Measurements from ENCODE around the gene PTTG2.
"Not testable (repeated sequence)": the region's sequence is repeated elsewhere in the genome, so short reads cannot be mapped to it uniquely, and the experiment has no call there.

The PTTG2 gene

DNA sequence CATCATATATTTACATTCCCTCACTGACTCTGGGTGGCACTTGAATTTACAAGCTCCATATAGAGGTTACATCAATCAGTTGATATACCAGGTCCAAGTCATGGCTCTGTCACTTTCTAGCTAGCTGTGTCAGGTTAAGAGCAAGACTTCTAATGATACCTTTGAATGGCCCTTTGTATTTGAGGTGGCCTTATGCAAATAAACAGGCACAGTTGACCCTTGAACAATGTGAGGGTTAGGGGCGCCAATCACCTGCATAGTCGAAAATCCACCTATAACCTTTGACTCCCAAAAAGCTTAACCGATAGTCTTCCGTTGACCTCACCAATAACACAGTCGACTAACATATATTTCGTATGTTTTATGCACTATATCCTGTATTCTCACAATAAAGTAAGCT is 1.3 kb upstream of the PTTG2 start:
- no peak for DNase-seq

DNA sequence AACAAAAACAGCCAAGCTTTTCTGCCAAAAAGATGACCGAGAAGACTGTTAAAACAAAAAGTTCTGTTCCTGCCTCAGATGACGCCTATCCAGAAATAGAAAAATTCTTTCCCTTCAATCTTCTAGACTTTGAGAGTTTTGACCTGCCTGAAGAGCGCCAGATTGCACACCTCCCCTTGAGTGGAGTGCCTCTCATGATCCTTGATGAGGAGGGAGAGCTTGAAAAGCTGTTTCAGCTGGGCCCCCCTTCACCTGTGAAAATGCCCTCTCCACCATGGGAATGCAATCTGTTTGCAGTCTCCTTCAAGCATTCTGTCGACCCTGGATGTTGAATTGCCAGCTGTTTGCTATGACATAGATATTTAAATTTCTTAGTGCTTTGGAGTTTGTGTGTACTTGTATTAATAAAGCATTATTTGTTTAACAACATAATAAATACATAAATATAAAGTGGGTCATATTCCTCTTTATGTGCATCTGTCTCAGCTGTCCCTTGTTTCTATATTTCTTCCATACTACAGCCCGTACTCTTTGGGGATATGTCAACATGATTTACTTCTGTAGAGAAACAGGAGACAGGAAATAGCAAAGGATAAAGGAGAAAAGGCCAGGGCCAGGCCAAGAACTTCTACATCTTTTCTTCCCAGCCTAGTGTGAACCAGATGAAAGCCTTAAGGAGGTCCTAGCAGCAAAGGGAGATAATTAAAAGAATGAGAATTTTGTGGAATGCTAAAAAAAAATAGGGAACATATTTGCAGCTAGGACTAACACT is 667 bp downstream of the PTTG2 start:
- DNase-seq = peak in 1 of 2 experiments; percentile 34

DNA sequence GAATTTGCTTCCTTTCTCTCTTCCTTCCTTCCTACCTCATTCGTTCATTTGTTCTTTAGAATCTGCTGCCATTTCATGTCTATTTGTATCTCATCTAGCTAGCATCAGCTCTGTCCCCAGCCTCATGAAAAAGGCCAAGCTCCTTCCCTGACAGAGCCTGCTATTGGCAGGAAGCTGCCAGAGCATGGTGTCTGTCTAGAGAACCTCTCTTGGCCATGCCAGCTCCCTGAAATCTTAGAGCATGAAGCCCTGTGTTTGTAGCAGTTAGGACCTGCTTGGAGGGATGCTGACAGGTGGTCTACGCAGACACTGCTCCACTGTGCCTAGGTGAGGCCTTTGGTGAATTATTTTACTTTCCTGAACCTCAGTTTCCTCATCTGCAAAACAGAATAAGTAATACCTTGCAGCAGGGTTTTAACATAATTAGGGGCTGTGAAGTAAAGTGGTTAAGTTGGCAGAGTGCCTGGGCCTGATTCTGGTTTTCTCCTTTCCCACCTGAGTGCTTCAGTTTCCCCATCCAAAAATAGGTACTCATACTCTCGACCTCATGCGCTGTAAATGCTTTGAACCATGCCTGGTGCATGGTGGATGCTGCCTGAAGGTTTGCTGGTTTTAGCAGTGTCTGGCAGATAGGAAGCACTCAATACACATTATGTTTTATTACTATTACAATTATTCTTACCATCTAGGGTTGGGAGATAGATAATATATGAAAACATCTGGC is 4.7 kb downstream of the PTTG2 start:
- DNase-seq = no peak

DNA sequence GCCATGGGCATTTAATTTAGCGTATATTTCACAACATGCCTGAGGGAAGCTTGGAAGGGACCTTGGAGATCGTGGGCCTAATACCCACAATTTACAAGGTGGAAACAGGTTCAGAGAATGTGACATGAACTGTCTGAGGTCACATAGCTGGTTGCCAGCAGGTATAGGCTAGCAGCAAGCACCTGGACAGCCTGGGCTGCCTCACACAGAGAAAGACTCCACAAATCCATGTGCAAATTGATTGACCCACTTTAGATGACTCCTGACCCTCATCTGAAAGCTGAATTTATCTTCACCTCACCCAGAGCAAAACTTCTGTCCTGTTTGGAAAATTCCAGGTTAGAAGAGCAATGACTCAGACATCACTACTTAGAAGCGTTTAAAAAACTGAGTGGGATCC is 5.8 kb downstream of the PTTG2 start:
- no peak for DNase-seq

DNA sequence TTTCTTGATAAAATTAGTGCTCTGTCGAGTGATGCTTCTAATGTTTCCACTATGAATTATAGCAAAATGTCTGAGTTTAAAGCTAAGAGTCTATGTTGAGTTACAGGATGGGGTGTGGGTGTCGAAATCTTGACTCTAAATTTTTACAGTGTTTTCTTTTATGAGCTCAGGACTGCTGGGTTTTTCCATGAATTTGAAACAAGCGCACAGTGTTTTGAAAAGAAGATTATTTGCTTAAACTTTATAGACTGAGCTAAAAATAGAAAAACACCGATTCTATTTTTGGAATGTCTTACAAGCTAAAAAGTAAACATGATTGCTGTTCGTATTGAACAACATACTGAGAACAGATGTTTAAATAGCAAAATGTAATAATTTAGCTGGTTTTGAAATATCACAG is 7.5 kb downstream of the PTTG2 start:
- no peak for DNase-seq

DNA sequence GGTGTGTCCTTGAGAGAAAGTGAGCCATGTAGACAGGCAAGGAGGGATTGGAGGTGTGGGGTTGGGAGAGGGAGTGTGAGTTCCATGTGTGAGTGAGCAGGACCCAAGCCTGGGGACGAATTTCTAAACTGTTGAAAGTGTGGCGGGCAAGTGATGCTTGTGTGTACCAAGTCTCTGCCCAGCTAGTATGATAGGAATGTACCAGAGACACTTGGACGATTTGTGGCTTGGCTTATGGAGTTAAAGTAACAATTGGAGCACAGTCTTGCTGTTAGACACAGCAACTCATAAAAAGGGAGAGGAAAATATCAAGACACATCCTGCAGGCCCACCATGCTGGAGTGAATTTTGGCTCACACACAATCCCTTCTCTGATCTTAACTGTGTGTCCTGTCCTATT is 8.5 kb downstream of the PTTG2 start:
- no peak for DNase-seq

DNA sequence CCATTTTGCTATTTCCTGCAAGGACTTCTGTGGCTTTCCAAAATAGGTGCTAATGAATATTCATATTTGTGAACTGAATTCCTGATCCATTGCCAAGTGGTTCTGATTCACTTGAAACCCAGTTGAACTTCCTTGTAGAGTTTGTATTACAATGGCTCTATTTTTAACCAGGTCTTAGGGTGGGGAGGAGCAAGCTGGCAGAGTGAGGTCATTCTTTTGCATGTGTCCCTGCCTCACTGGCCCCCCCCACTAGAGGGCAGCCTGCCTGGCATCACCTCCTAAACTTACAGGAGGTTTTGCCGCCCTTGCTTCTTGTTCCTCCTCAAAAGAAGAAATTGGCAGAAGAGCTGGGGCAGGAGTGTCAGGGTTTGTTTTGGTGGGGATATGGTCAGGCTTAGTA is 10.5 kb downstream of the PTTG2 start:
- no peak for DNase-seq

DNA sequence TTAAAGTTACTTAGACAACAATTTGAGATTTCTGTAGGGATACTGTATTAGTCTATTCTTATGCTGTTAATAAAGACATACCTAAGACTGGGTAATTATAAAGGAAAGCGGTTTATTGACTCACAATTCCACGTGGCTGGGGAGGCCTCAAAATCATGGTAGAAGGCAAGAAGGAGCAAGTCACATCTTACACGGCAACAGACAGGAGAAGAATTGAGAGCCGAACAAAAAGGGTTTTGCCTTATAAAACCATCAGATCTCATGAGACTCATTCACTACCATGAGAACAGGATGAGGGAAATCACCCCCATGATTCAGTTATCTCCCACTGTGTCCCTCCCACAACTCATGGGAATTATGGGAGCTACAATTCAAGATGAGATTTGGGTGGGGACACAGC is 11.0 kb downstream of the PTTG2 start:
- DNase-seq = no peak

DNA sequence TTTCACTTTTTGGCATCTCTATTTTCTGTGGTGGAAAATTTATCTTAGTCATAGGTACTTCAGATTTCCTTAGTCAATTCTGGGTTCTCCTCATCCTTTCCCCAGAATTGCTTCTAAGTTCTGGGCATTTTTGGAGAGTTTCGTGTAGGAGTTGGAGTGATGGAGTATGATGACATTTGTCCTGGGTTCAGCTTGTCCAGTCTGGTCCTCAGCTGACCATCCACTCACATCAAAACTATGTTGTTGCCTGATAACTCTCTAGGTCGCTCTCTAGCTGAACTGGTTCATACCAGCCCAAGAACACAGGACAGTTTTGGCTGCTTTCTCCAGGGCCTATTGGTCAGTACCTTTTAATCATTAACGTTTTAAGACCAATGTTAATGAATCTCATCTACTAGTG is 13.2 kb downstream of the PTTG2 start:
- no peak for DNase-seq

DNA sequence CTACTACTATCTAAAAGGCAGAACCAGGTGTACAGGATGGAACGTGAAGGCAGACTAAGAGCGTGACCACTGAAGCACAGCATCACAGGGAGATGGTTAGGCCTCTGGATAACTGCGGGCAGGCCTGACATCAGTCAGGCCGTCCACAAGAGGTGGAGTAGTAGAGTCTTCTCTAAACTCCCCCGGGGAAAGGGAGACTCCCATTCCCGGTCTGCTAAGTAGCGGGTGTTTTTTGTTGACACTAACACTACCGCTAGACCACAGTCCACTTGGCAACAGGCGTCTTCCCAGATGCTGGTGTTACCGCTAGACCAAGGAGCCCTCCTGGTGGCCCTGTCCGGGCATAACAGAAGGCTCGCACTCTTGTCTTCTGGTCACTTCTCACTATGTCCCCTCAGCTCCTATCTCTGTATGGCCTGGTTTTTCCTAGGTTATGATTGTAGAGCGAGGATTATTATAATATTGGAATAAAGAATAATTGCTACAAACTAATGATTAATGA is 15.2 kb downstream of the PTTG2 start:
- DNase-seq = not testable (repeated sequence)

DNA sequence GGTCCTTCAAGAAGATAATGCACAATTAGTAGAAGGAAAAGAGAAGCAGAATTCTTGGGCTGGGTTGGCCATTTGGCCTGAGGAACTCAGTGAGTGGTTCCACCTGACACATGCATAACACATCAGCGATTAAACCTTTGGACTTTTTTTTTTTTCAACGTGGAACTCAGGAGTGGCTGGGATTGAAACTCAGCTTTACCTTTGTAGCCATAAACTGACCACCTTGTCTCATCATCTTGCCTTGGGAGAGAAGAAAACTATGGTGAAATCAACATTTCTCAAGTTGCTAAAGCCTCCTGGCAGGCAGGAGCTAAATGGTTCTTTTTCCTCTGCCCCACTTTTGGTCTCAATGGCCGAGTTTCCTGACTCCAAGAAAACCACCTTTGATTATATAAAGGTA is 16.3 kb downstream of the PTTG2 start:
- DNase-seq = no peak

DNA sequence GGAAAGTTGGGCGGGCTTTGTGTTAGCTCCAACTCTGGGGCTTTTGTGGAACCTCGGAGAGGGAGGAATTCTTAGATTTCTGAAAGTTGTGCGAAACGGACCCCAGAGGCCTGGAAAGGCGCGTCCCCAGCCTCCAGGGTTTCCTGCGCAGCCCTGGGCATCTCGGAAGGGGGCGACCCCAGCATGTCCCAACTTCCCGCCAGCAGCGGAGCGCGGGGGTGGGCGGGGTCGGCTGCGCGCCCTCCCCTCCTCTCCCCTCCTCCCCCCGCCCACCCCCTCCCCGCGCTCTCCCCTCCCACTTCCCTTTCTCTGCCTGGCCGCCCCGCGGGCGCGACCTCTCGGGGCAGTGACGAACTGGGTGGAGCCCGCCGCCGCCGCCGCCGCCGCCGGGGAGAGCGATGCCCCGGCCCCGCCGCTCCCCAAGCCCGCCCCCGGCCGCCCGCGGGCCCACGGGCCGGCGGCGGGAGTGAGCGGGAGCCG is 16.8 kb downstream of the PTTG2 start:
- peak in 1 of 2 experiments; percentile 58 for DNase-seq

DNA sequence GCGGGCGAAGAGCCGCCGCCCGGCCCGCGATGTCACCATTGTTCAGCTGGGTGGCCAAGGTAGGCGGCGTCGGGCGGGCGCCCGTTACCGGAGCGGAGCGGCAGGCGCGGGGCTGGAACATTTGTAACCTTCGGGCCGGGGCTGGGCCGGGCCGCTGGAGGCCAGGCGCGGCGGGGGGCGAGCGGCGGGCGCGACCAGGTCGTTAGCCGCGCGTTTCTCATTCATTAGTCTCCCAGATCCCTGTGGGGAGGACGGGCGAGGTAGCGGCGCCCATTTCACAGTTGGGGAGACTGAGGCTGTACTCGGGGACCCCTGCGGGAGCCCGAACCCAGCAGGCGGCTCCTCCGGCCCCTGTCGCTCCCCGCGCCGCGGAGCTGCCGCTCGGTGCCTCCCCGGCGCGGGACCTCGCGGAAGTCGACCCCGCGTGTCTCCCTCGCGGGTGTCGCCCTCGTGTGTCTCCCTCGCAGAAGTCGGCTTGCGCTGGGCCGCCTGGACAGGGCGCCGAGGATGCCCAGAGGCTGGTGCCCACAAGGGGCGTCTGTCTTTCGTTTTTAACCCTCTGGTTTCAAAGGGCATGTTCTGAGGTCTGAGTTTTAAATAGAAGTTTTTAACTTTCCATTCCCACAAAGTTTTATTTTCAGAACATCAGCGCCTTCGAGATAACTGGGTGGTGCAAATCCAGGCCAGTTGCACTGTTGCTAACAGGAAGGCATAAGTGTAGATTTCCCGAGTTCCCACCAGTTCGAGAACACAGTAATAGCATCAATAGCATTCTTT is 17.5 kb downstream of the PTTG2 start:
- peak in 1 of 2 experiments; percentile 44 for DNase-seq

DNA sequence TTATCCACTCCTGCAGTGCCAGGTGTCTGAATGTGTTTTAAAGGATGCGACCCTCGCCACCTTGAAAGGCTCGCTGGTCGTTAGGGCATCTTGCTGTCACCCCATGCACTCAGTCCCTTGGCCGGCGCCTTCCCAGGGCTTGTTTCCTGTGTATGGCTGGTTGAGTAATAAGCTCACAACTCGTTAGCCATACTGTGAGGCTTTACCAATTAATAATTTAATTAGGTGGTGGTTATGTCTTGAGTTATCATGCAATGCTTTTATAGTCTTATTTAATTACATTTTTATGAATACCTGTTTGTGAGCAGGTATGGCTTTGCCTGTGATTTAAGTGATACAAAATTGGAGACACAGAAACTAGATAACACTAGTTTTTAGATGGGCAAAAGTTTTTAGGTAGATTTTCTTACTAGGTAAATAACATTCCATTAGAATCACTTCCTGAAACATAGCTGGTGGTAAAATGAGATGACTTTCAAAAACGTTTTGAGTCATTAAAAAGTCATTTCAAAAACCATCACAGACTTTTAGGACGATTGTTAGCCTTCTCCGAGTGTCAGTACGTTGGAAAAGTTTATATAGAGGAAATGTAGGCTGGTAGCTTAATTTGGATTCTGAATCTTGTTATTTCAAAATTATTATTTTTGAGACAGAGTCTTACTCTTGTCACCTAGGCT is 18.2 kb downstream of the PTTG2 start:
- no peak for DNase-seq

DNA sequence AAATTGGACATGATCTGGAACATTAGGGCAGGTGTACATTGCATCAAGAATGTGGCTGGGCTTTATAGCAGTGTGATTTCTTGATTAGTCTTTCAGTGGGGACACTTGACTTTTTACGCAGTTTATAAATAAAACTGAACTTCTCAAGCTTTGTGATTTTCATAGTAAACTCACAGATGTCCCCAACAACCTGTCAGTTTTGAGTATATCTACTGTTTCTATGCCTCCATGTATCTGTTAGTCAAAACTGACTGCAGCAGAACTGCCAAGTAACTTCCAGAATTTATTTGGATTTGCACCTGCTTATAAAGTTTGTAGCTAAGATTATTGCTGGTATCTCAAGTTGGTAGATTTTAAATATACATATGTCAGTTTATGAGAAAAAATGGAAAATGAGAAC is 20.0 kb downstream of the PTTG2 start:
- no peak for DNase-seq

DNA sequence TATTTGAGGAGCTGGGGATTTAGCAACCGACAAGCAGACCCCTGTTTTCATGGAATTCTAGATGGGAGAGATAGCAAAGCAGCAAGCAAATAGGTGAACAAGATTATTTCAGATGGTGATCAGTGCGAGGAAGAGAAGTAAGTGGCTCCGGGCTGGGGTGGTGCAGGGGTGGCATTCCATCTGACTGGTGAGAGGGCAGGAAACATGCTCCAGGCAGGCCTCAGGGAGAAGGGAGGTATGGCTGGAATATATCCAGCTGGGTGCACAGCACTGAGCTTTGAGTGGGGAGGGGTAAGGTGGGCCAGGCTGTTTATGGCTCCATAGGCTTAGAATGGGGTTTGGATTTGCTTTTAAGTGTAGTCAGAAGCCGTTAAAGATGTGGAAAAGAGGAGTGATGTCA is 21.2 kb downstream of the PTTG2 start:
- no peak for DNase-seq

DNA sequence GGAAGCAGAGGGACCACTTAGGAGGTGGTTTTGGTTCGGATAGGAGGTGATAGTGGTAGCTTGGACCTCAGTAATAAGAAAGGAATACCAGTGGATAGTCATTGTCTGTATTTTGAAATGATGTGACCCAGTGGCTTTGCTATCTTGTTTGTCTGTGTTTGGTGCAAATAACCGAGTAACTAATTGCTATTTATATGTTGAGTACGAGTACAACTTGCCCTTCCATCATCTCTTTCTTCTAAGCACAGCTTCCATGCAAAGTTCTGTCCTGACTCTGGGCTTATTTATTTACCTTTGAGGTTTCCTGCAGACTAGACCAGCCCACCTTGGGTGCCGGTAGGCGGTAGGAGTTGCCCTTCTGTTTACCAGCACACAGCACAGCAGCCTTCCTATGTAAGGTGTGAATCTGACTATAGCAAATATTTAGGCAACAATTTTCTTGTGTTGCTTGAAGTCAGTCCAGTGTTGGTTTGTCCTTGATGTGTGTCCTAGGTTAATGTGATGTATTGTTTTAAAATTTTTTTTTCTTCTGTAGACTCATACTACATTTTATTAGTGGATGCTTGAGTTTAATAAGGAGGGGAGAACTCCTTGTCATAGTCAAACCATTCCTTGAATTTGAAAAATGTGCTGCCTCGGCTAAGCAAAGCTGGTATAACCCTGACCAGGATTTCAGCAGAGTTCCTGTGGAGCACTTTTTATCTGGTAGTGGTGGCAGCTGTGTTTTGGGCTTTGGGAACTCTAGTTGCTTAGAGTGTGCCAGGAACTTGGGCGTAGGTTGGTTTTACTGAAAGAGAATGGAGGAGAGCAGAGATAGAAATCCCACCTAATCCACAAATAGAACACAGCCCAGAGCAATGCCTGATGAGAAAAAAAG is 21.9 kb downstream of the PTTG2 start:
- DNase-seq = no peak

DNA sequence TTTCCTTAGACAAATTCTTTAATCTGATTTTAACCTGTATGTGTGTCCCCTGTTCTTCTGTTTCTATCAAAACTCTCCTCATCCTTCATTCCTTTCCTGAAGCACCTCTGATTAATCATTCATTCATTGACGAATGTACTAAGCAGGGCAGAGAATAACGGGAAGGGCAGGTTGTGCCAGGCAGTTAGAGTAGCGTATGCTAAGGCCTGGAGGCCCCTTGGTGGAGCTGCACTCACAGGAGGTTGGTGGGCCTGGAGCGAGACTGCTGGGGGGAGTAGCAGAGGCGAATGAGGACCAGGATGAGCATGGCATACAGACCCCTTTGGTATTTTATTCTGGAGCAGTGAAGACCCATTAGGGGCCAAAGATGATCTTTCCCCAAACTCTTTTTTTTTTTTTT is 22.5 kb downstream of the PTTG2 start:
- no peak for DNase-seq

DNA sequence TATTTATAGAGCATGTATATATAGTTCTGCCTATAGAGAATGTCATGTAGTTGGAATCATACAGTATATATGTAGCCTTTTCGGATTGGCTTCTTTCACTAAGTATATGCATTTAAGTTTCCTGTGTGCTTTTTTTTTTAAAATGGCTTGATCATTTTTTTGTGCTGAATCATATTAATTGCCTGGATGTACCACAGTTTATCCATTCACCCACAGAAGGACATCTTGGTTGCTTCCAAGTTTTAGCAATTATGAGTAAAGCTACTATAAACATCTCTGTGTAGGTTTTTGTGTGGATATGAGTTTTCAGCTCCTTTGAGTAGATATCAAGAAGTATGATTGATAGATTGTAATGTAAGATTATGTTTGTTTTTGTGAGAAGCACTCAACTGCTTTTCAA is 23.8 kb downstream of the PTTG2 start:
- DNase-seq = no peak

DNA sequence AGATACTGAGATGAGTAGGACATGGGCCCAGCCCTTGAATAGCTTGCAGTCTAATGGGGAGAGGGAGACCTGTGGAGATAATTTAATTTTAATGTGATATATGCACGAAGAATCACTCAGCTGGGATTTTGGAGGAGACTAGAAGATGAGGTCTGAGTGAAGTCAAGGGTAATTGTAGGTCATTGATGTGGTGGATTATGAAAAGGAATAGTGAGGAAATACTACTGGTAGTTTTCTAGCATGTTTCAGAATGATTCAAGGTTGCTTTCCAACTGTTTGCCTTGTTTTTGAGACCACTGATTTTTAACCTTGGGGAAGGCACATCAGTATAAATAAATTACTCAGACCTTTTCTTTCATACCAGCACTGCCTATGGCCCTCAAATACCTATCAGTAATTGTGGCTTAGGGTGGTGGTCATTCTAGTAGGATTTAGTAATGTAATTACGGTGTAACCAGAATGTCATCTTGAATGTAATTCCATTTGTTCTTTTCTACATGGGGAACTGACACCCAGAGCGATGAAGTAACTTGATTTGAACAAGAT is 25.6 kb downstream of the PTTG2 start:
- no peak for DNase-seq

DNA sequence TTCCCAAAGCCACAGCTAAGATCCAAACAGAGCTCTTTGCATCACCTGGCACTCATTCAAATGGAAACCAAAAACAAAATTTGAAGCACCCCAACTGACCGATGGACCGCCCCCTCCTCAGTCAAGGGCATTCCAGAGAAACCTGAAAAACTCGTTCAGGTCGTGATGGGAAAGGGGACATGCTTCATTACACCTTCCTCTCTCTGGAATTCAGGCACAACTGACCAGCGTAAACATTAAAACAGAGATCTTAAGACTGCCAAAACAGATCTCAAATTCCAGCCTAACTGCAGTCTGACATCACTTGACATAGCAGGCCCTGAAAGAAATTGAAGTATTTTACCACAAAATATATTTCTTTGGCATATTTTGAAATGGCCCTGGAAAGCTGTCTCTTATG is 28.5 kb downstream of the PTTG2 start:
- no peak for DNase-seq

Measured in NCI-H187 (cell line).